H9 (cell line): Measurements from ENCODE around the gene EPB41L2. TPM values are rescaled to one million over a fixed set of nuclear protein-coding genes. Genes with fewer than 3 reads are reported as not detected.
A peak's percentile ranks its signal among the peaks of the same experiment; 100 is the strongest.

ENCODE experiments used
- DNase-seq: peaks from one replicate; pipeline ENCODE4 v3.0.0-alpha.2; 2017
- H2AFZ ChIP-seq: one replicate; pipeline ENCODE4 v1.6.1; 2013; ENCODE audit warnings: mild to moderate bottlenecking, low read length, control low read depth, moderate library complexity
- H2AK5ac ChIP-seq: 2 replicates; pipeline ENCODE4 v1.6.1; 2013; ENCODE audit warnings: low read length, control low read depth, mixed read lengths; ENCODE audit not compliant: insufficient read length
- H2BK120ac ChIP-seq: one replicate; pipeline ENCODE4 v1.6.1; 2013; ENCODE audit warnings: low read depth, mild to moderate bottlenecking, low read length, control low read depth, inconsistent platforms; ENCODE audit not compliant: poor library complexity, severe bottlenecking
- H2BK12ac ChIP-seq: 2 replicates; pipeline ENCODE4 v1.6.1; 2013; ENCODE audit warnings: low read length, control low read depth, mixed read lengths, low read depth; ENCODE audit not compliant: insufficient read length
- H2BK15ac ChIP-seq: 2 replicates; pipeline ENCODE4 v1.6.1; 2013; ENCODE audit warnings: low read depth, low read length, control low read depth
- H2BK20ac ChIP-seq: one replicate; pipeline ENCODE4 v1.6.1; 2013; ENCODE audit warnings: low read depth, mild to moderate bottlenecking, low read length, control low read depth, inconsistent platforms; ENCODE audit not compliant: poor library complexity, severe bottlenecking
- H2BK5ac ChIP-seq: 2 replicates; pipeline ENCODE4 v1.6.1; 2013; ENCODE audit warnings: low read length, control low read depth, mixed read lengths; ENCODE audit not compliant: insufficient read length
- H3K14ac ChIP-seq: 2 replicates; pipeline ENCODE4 v1.6.1; 2013; ENCODE audit warnings: low read length, control low read depth; ENCODE audit not compliant: insufficient read depth
- H3K18ac ChIP-seq: 2 replicates; pipeline ENCODE4 v1.6.1; 2013; ENCODE audit warnings: low read depth, mild to moderate bottlenecking, mixed read lengths, low read length, control low read depth; ENCODE audit not compliant: insufficient read length
- H3K23ac ChIP-seq: 2 replicates; pipeline ENCODE4 v1.6.1; 2013; ENCODE audit warnings: low read length, control low read depth, mixed read lengths, low read depth; ENCODE audit not compliant: insufficient read length
- H3K23me2 ChIP-seq: 2 replicates; pipeline ENCODE4 v1.6.1; 2013; ENCODE audit warnings: low read depth, mild to moderate bottlenecking, mixed read lengths, low read length, control low read depth; ENCODE audit not compliant: insufficient read length, poor library complexity, severe bottlenecking
- H3K27ac ChIP-seq: 2 replicates; pipeline ENCODE4 v1.5.1; 2013; ENCODE audit warnings: low read length, control low read depth, mixed read lengths, low read depth; ENCODE audit not compliant: insufficient read length
- H3K27me3 ChIP-seq: 2 replicates; pipeline ENCODE4 v1.6.1; 2013; ENCODE audit warnings: low read length, control low read depth, inconsistent platforms; ENCODE audit not compliant: insufficient read depth
- H3K4ac ChIP-seq: 2 replicates; pipeline ENCODE4 v1.6.1; 2013; ENCODE audit warnings: low read depth, mild to moderate bottlenecking, control low read depth, inconsistent platforms, low read length, moderate library complexity
- H3K4me1 ChIP-seq: 2 replicates; pipeline ENCODE4 v1.6.1; 2013; ENCODE audit warnings: low read length, control low read depth, inconsistent platforms; ENCODE audit not compliant: insufficient read depth
- H3K4me2 ChIP-seq: 2 replicates; pipeline ENCODE4 v1.6.1; 2013; ENCODE audit warnings: low read length, control low read depth, mixed read lengths; ENCODE audit not compliant: insufficient read length, insufficient read depth
- H3K56ac ChIP-seq: 2 replicates; pipeline ENCODE4 v1.6.1; 2013; ENCODE audit warnings: low read depth, mild to moderate bottlenecking, mixed read lengths, low read length, control low read depth; ENCODE audit not compliant: insufficient read length
- H3K79me1 ChIP-seq: 2 replicates; pipeline ENCODE4 v1.6.1; 2013; ENCODE audit warnings: low read depth, mild to moderate bottlenecking, moderate library complexity, low read length, control low read depth, inconsistent platforms; ENCODE audit not compliant: insufficient read depth, poor library complexity, severe bottlenecking
- H3K79me2 ChIP-seq: 2 replicates; pipeline ENCODE4 v1.6.1; 2013; ENCODE audit warnings: low read length, control low read depth, inconsistent platforms; ENCODE audit not compliant: insufficient read depth
- H3K9ac ChIP-seq: 2 replicates; pipeline ENCODE4 v1.6.1; 2013; ENCODE audit warnings: low read length, control low read depth, mixed read lengths; ENCODE audit not compliant: insufficient read length; ENCODE audit errors: extremely low read depth
- H3K9me3 ChIP-seq: one replicate; pipeline ENCODE4 v1.6.1; 2013; ENCODE audit warnings: low read depth, low read length, inconsistent platforms; ENCODE audit not compliant: control insufficient read depth
- H3T11ph ChIP-seq: one replicate; pipeline ENCODE4 v1.6.1; 2013; ENCODE audit warnings: mild to moderate bottlenecking, low read length, control low read depth, inconsistent platforms
- H4K20me1 ChIP-seq: one replicate; pipeline ENCODE4 v1.6.1; 2013; ENCODE audit not compliant: control insufficient read depth, insufficient read length, insufficient read depth
- H4K5ac ChIP-seq: 2 replicates; pipeline ENCODE4 v1.6.1; 2013; ENCODE audit warnings: low read depth, mild to moderate bottlenecking, mixed read lengths, low read length, control low read depth; ENCODE audit not compliant: insufficient read length
- H4K8ac ChIP-seq: replicated peaks from 2 replicates; pipeline ENCODE4 v1.6.1; 2013; ENCODE audit warnings: low read length, control low read depth, mixed read lengths, low read depth; ENCODE audit not compliant: insufficient read length
- H4K91ac ChIP-seq: 2 replicates; pipeline ENCODE4 v1.6.1; 2013; ENCODE audit warnings: low read depth, mild to moderate bottlenecking, moderate library complexity, mixed read lengths, low read length, control low read depth; ENCODE audit not compliant: insufficient read length
- H3K27ac Mint-ChIP-seq, 3 experiments: 2 replicates in 2 of 3; 3 replicates in 1 of 3; pipeline ENCODE4 v1.8.0; 2020 to 2021; ENCODE audit warnings: mixed read lengths in 3 of 3, mild to moderate bottlenecking in 1 of 3, moderate library complexity in 1 of 3
- H3K27me3 Mint-ChIP-seq: 2 replicates; pipeline ENCODE4 v1.8.0; 2021; ENCODE audit warnings: low read depth, mild to moderate bottlenecking, moderate library complexity, mixed read lengths
- H3K36me3 Mint-ChIP-seq, 3 experiments: 2 replicates in 2 of 3; 3 replicates in 1 of 3; pipeline ENCODE4 v1.8.0; 2020 to 2021; ENCODE audit warnings: low read depth in 3 of 3, mixed read lengths in 3 of 3; ENCODE audit not compliant: insufficient read depth in 1 of 3
- H3K4me1 Mint-ChIP-seq, 2 experiments: 2 replicates each; pipeline ENCODE4 v1.8.0; 2020; ENCODE audit warnings: mixed read lengths in 2 of 2
- H3K4me3 Mint-ChIP-seq, 2 experiments: 2 replicates in 1 of 2; 3 replicates in 1 of 2; pipeline ENCODE4 v1.8.0; 2020 to 2021; ENCODE audit warnings: mild to moderate bottlenecking in 2 of 2, mixed read lengths in 2 of 2, moderate library complexity in 1 of 2
- H3K9me3 Mint-ChIP-seq, 2 experiments: 2 replicates in 1 of 2; 3 replicates in 1 of 2; pipeline ENCODE4 v1.8.0; 2020; ENCODE audit warnings: mild to moderate bottlenecking in 2 of 2, mixed read lengths in 2 of 2, moderate library complexity in 1 of 2
- CTCF ChIP-seq: fragments of 200-600 bp; sonication (generic); conservative IDR thresholded peaks from 3 replicates; pipeline ENCODE4 v1.8.0; 2021; ENCODE audit warnings: antibody characterized with exemption, mild to moderate bottlenecking
- WGBS: extraction: QIAGEN DNeasy Blood & Tissue Kit; methylation state at CpG from one replicate; pipeline ENCODE4 v1.1.7; 2013; ENCODE audit warnings: missing lambda C conversion rate, low lambda C conversion rate, mixed read lengths; ENCODE audit not compliant: insufficient read length; ENCODE audit errors: extremely low coverage; 5-methylcytosine and 5-hydroxymethylcytosine counted together
- total RNA-seq: library from RNA; stranded (reverse); gene quantifications from 2 replicates; pipeline ENCODE4 v1.2.1, GENCODE V29; 2021

EPB41L2 gene
- total RNA-seq, 1 experiment from 2014 or later, result 90.2 TPM

- no peak for TF ChIP-seq CTCF
- no CpG with 5 or more reads among the region's 3 CpGs for WGBS
- Histone ChIP-seq H3K4me2 (no peak overlapping the region), H4K20me1 (no peaks in the 10 kb centered on the region), H3K4ac (no peak overlapping the region), H2BK15ac (no peak overlapping the region), H3K18ac (no peak overlapping the region), H3K79me1 (no peaks in the 10 kb centered on the region), H4K5ac (no peak overlapping the region), H2BK5ac (no peak overlapping the region), H2BK120ac (no peak overlapping the region), H3T11ph (no peak overlapping the region), H3K23ac (no peak overlapping the region), H2BK12ac (no peak overlapping the region), H3K4me1 (peaks cover under 1% of the 10 kb centered on the region), H3K9me3 (no peaks in the 10 kb centered on the region), H4K8ac (no peak overlapping the region), H3K23me2 (no peaks in the 10 kb centered on the region), H3K27me3 (no peaks in the 10 kb centered on the region), H3K79me2 (no peaks in the 10 kb centered on the region), H3K9ac (no peak overlapping the region), H2BK20ac (no peak overlapping the region), H3K27ac (no peak overlapping the region), H2AFZ (no peak overlapping the region), H3K56ac (no peak overlapping the region), H4K91ac (no peak overlapping the region), H2AK5ac (no peak overlapping the region), H3K14ac (no peak overlapping the region)
- Mint-ChIP-seq H3K27ac (peak overlapping the region in 1 of 3 experiments; percentile 6; a peak in 1 of 7 replicates), H3K9me3 (no peaks in the 10 kb centered on the region), H3K36me3 (peaks cover 0 to under 1% (median 0%) of the 10 kb centered on the region in 3 experiments; a peak in 2 of 7 replicates), H3K4me3 (no peak overlapping the region), H3K27me3 (no peaks in the 10 kb centered on the region), H3K4me1 (peaks cover 32% of the 10 kb centered on the region in 2 experiments)
- DNase-seq, result no peak
Measured at GRCh38 chr6:130836055-130836640, 226.9 kb downstream of the EPB41L2 start.
